Activated naive CD8-positive, alpha-beta T cell treated with anti-CD3 and anti-CD28 coated beads, Interleukin-2, amount 10 ng/mL, durations not matched to agents 7 days and 5 days (primary cell): ENCODE results near the gene TNS1. TPM values are rescaled to one million over a fixed set of nuclear protein-coding genes. Genes with fewer than 3 reads are reported as not detected.

ENCODE experiments used
- ATAC-seq: fragments of 150-1000 bp; cut with Tn5 transposase; one replicate; pipeline ENCODE4 v1.10.0; 2021; ENCODE audit warnings: low read depth, moderate library complexity
- POLR2A ChIA-PET: fragments of 350-600 bp; sonication (Branson Sonifier 250); formaldehyde crosslinking; loops from one replicate; lab custom pipeline; 2021; ENCODE audit warnings: antibody characterized with exemption; lab: Charles Lee
- DNase-seq: peaks from one replicate; pipeline ENCODE4 v3.0.0; 2021
- H3K27ac Mint-ChIP-seq: one replicate; pipeline ENCODE4 v1.8.0; 2022; ENCODE audit warnings: mild to moderate bottlenecking, mixed read lengths
- H3K27me3 Mint-ChIP-seq: one replicate; pipeline ENCODE4 v1.8.0; 2022; ENCODE audit warnings: mild to moderate bottlenecking, moderate library complexity, mixed read lengths
- H3K36me3 Mint-ChIP-seq: one replicate; pipeline ENCODE4 v1.8.0; 2021; ENCODE audit warnings: mild to moderate bottlenecking, mixed read lengths
- H3K4me1 Mint-ChIP-seq: one replicate; pipeline ENCODE4 v1.8.0; 2021; ENCODE audit warnings: mixed read lengths
- H3K4me3 Mint-ChIP-seq: one replicate; pipeline ENCODE4 v1.8.0; 2022; ENCODE audit warnings: mild to moderate bottlenecking, moderate library complexity, mixed read lengths
- H3K9me3 Mint-ChIP-seq: one replicate; pipeline ENCODE4 v1.8.0; 2021; ENCODE audit warnings: mixed read lengths
- total RNA-seq, 2 experiments: library from RNA; stranded (reverse); gene quantifications; one replicate each; pipeline ENCODE4 v1.2.3, GENCODE V29; 2021

Gene TNS1
- total RNA-seq, 2 experiments from 2014 or later = 15.1 to 21.2 TPM

GRCh38 chr2:217876253-217876570, 126.6 kb downstream of the TNS1 start:
- ATAC-seq (no peak), DNase-seq (no peak)
- Mint-ChIP-seq H3K9me3 (no peaks in the 10 kb centered on the region), H3K4me1 (no peaks in the 10 kb centered on the region), H3K36me3 (no peaks in the 10 kb centered on the region), H3K4me3 (no peak overlapping the region), H3K27me3 (no peaks in the 10 kb centered on the region), H3K27ac (no peak overlapping the region)
- POLR2A ChIA-PET = no interaction called here

- POLR2A ChIA-PET = no interaction called here
- Mint-ChIP-seq H3K4me1 (no peaks in the 10 kb centered on the region), H3K4me3 (no peak overlapping the region), H3K27me3 (no peaks in the 10 kb centered on the region), H3K27ac (no peak overlapping the region), H3K36me3 (no peaks in the 10 kb centered on the region), H3K9me3 (no peaks in the 10 kb centered on the region)
- DNase-seq (no peak), ATAC-seq (no peak)
Observed at GRCh38 chr2:217875556-217876252, 127.1 kb downstream of the TNS1 start.

- H3K27me3 Mint-ChIP-seq = no peaks in the 10 kb centered on the region
- no peak overlapping the region for H3K4me3 Mint-ChIP-seq
- no peak overlapping the region for H3K27ac Mint-ChIP-seq
- POLR2A ChIA-PET = no interaction called here
- H3K4me1 Mint-ChIP-seq = no peaks in the 10 kb centered on the region
- no peaks in the 10 kb centered on the region for H3K36me3 Mint-ChIP-seq
- DNase-seq = no peak
- ATAC-seq = no peak
- H3K9me3 Mint-ChIP-seq = no peaks in the 10 kb centered on the region
Observed at GRCh38 chr2:217875138-217875537, 127.7 kb downstream of the TNS1 start.

- no peak overlapping the region for H3K27ac Mint-ChIP-seq
- no peak for DNase-seq
Observed at GRCh38 chr2:217873371-217873770, 129.4 kb downstream of the TNS1 start.

GRCh38 chr2:217872319-217872718, 130.5 kb downstream of the TNS1 start:
- ATAC-seq (no peak), DNase-seq (no peak)
- H3K27ac Mint-ChIP-seq = no peak overlapping the region
- no peaks in the 10 kb centered on the region for H3K36me3 Mint-ChIP-seq
- no peaks in the 10 kb centered on the region for H3K4me1 Mint-ChIP-seq
- POLR2A ChIA-PET = no interaction called here
- no peaks in the 10 kb centered on the region for H3K27me3 Mint-ChIP-seq
- no peaks in the 10 kb centered on the region for H3K9me3 Mint-ChIP-seq
- no peak overlapping the region for H3K4me3 Mint-ChIP-seq

More at GRCh38 chr2:217873371-217873770, 129.4 kb downstream of the TNS1 start:
- no peak for ATAC-seq
- H3K4me1 Mint-ChIP-seq = no peaks in the 10 kb centered on the region
- no peaks in the 10 kb centered on the region for H3K36me3 Mint-ChIP-seq
- POLR2A ChIA-PET = no interaction called here
- H3K27me3 Mint-ChIP-seq = no peaks in the 10 kb centered on the region
- H3K9me3 Mint-ChIP-seq = no peaks in the 10 kb centered on the region
- no peak overlapping the region for H3K4me3 Mint-ChIP-seq

GRCh38 chr2:217870528-217871011, 132.2 kb downstream of the TNS1 start:
- no peaks in the 10 kb centered on the region for H3K9me3 Mint-ChIP-seq
- no peak for ATAC-seq
- POLR2A ChIA-PET = no interaction called here
- H3K4me3 Mint-ChIP-seq = no peak overlapping the region
- H3K36me3 Mint-ChIP-seq = no peaks in the 10 kb centered on the region
- H3K4me1 Mint-ChIP-seq = no peaks in the 10 kb centered on the region
- no peak overlapping the region for H3K27ac Mint-ChIP-seq
- no peak for DNase-seq
- H3K27me3 Mint-ChIP-seq = no peaks in the 10 kb centered on the region

- ATAC-seq (no peak), DNase-seq (no peak)
- Mint-ChIP-seq H3K4me3 (no peak overlapping the region), H3K9me3 (no peaks in the 10 kb centered on the region), H3K36me3 (no peaks in the 10 kb centered on the region), H3K27me3 (no peaks in the 10 kb centered on the region), H3K27ac (no peak overlapping the region), H3K4me1 (no peaks in the 10 kb centered on the region)
- POLR2A ChIA-PET = no interaction called here
Observed at GRCh38 chr2:217868911-217869334, 133.9 kb downstream of the TNS1 start.

GRCh38 chr2:217868265-217868892, 134.4 kb downstream of the TNS1 start:
- Mint-ChIP-seq H3K36me3 (no peaks in the 10 kb centered on the region), H3K9me3 (no peaks in the 10 kb centered on the region), H3K27me3 (no peaks in the 10 kb centered on the region), H3K4me3 (no peak overlapping the region), H3K4me1 (no peaks in the 10 kb centered on the region), H3K27ac (no peak overlapping the region)
- DNase-seq = no peak
- no peak for ATAC-seq
- POLR2A ChIA-PET = no interaction called here

- no peak for DNase-seq
- Mint-ChIP-seq H3K27ac (no peak overlapping the region), H3K9me3 (no peaks in the 10 kb centered on the region), H3K4me1 (no peaks in the 10 kb centered on the region), H3K36me3 (no peaks in the 10 kb centered on the region), H3K27me3 (no peaks in the 10 kb centered on the region), H3K4me3 (no peak overlapping the region)
- POLR2A ChIA-PET = no interaction called here
- no peak for ATAC-seq
Observed at GRCh38 chr2:217866457-217866856, 136.3 kb downstream of the TNS1 start.

- peak; percentile 22 for ATAC-seq
- no peak overlapping the region for H3K4me3 Mint-ChIP-seq
- POLR2A ChIA-PET = no interaction called here
- H3K27ac Mint-ChIP-seq = no peak overlapping the region
- H3K9me3 Mint-ChIP-seq = no peaks in the 10 kb centered on the region
- no peaks in the 10 kb centered on the region for H3K36me3 Mint-ChIP-seq
- no peak for DNase-seq
- H3K4me1 Mint-ChIP-seq = no peaks in the 10 kb centered on the region
- no peaks in the 10 kb centered on the region for H3K27me3 Mint-ChIP-seq
Observed at GRCh38 chr2:217864963-217865772, 137.6 kb downstream of the TNS1 start.

- no peak for ATAC-seq
- H3K4me1 Mint-ChIP-seq = no peaks in the 10 kb centered on the region
- H3K27ac Mint-ChIP-seq = no peak overlapping the region
- no peak for DNase-seq
- no peaks in the 10 kb centered on the region for H3K27me3 Mint-ChIP-seq
- no peaks in the 10 kb centered on the region for H3K9me3 Mint-ChIP-seq
- H3K4me3 Mint-ChIP-seq = no peak overlapping the region
- POLR2A ChIA-PET = no interaction called here
- H3K36me3 Mint-ChIP-seq = no peaks in the 10 kb centered on the region
Observed at GRCh38 chr2:217863883-217864282, 138.9 kb downstream of the TNS1 start.

GRCh38 chr2:217861334-217861877, 141.4 kb downstream of the TNS1 start:
- no peak for ATAC-seq
- Mint-ChIP-seq H3K36me3 (no peaks in the 10 kb centered on the region), H3K9me3 (no peaks in the 10 kb centered on the region), H3K27ac (no peak overlapping the region), H3K4me1 (no peaks in the 10 kb centered on the region), H3K27me3 (no peaks in the 10 kb centered on the region), H3K4me3 (no peak overlapping the region)
- no peak for DNase-seq
- POLR2A ChIA-PET = no interaction called here

GRCh38 chr2:217859926-217860325, 142.9 kb downstream of the TNS1 start:
- no peak overlapping the region for H3K4me3 Mint-ChIP-seq
- POLR2A ChIA-PET = no interaction called here
- no peaks in the 10 kb centered on the region for H3K36me3 Mint-ChIP-seq
- ATAC-seq (no peak), DNase-seq (no peak)
- H3K4me1 Mint-ChIP-seq = no peaks in the 10 kb centered on the region
- no peaks in the 10 kb centered on the region for H3K27me3 Mint-ChIP-seq
- no peaks in the 10 kb centered on the region for H3K9me3 Mint-ChIP-seq
- no peak overlapping the region for H3K27ac Mint-ChIP-seq
